Cardiac fibroblast (primary cell): ENCODE results near the gene AKAP6.
"Not testable (repeated sequence)": the region's sequence is repeated elsewhere in the genome, so short reads cannot be mapped to it uniquely, and the experiment has no call there.

Experiments
- DNase-seq, 2 donors: peaks; one replicate each; pipeline versions ENCODE4 v3.0.0 to v3.0.0-alpha.2; 2010; ENCODE audit warnings: low read depth in 2 of 2
- H3K4me3 ChIP-seq, 2 donors: replicated peaks in 1 of 2; 1 replicate in 1 of 2; 2 replicates in 1 of 2; pipeline ENCODE4 v1.5.1; 2011; ENCODE audit warnings: low read depth in 2 of 2, low read length in 2 of 2, mild to moderate bottlenecking in 2 of 2, moderate library complexity in 1 of 2
- TF ChIP-seq, protein P1 (sequence below): IDR thresholded peaks from one replicate; pipeline ENCODE4 v1.5.1; 2011; ENCODE audit warnings: low read depth, mild to moderate bottlenecking, low read length, inconsistent platforms

AKAP6 gene

DNA sequence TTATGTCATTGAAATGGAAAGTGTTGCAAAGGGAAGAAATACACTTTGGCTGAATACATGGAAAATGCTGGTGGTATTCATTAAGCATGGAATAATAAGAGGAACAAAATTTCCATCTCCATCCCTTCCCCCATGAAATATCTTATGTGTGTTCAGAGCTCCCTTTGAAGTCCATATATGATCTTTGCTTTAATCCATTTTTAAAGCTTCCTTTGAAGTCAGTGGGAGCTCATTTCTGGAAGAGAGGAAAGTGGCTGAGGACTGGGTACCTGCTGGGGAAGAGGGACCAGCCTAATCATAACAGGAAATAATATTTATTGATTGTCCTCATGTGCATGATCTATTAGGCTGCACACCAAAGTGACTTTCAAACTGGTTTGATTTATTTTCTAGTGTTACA is 49.2 kb downstream of the AKAP6 start:
- H3K4me3 ChIP-seq = no peak overlapping the region
- TF ChIP-seq, protein P1, sequence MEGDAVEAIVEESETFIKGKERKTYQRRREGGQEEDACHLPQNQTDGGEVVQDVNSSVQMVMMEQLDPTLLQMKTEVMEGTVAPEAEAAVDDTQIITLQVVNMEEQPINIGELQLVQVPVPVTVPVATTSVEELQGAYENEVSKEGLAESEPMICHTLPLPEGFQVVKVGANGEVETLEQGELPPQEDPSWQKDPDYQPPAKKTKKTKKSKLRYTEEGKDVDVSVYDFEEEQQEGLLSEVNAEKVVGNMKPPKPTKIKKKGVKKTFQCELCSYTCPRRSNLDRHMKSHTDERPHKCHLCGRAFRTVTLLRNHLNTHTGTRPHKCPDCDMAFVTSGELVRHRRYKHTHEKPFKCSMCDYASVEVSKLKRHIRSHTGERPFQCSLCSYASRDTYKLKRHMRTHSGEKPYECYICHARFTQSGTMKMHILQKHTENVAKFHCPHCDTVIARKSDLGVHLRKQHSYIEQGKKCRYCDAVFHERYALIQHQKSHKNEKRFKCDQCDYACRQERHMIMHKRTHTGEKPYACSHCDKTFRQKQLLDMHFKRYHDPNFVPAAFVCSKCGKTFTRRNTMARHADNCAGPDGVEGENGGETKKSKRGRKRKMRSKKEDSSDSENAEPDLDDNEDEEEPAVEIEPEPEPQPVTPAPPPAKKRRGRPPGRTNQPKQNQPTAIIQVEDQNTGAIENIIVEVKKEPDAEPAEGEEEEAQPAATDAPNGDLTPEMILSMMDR = no peak

GRCh38 chr14:32379447-32379846 is 50.3 kb downstream of the AKAP6 start:
- TF ChIP-seq, protein P1 = no peak
- H3K4me3 ChIP-seq = no peak overlapping the region
- no peak for DNase-seq

More for the DNA sequence above, 49.2 kb downstream of the AKAP6 start:
- DNase-seq = no peak

- no peak for DNase-seq
- TF ChIP-seq, protein P1 = no peak
- H3K4me3 ChIP-seq = no peak overlapping the region
Observed at GRCh38 chr14:32381869-32382268, 52.8 kb downstream of the AKAP6 start.

- no peak overlapping the region for H3K4me3 ChIP-seq
- peak; percentile 33 to 45 for DNase-seq
- TF ChIP-seq, protein P1 = peak; percentile 68
Observed at GRCh38 chr14:32382704-32383103, 53.6 kb downstream of the AKAP6 start.

GRCh38 chr14:32383364-32384009 is 54.4 kb downstream of the AKAP6 start:
- H3K4me3 ChIP-seq = no peak overlapping the region
- TF ChIP-seq, protein P1 = no peak
- DNase-seq = no peak

- TF ChIP-seq, protein P1 = no peak
- H3K4me3 ChIP-seq = no peak overlapping the region
- no peak for DNase-seq
Observed at GRCh38 chr14:32384464-32384863, 55.4 kb downstream of the AKAP6 start.

DNA sequence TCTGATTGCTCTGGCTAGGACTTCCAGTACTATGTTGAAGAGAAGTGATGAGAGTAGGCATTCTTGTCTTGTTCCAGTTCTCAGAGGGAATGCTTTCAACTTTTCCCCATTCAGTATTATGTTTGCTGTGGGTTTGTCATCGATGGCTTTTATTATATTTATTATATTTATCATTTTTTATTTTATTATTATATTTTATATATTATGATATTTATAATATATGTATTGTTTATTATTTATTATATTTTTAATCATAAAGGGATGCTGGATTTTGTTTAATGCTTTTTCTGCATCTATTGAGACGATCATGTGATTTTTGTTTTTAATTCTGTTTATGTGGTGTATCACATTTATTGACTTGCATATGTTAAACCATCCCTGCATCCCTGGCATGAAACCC is 58.2 kb downstream of the AKAP6 start:
- DNase-seq, H3K4me3 ChIP-seq: not testable (repeated sequence)
